ENCODE data around the gene ARSI.
A peak's percentile ranks its signal among the peaks of the same experiment; 100 is the strongest.

ARSI gene

DNA sequence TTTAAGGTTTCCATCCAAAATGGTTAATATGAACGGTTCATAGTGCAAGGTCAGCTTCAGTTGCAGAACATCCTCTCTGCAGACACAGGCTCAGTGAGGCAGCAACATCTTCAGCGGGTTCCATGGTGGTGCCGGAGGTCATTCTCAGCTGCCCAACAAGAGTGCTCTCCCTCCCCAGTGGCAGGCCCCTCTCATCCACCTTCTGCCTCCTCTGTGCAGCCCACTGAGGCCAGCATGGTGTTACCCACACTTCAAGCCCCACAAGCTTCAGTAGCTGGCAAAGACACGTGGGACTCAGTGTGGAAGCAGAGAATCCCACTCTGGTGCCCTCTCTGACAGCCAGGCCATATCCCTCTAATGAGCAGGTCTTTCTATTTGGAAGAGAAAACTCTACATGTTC, 4.1 kb upstream of the ARSI start:
- no peaks in the 10 kb centered on the region for H3K9me3 ChIP-seq (ENCODE audit: severe bottlenecking)
- ATAC-seq (ENCODE audit: low read depth) (no peak), DNase-seq (ENCODE audit: low spot score) (peak; percentile 41)
- H3K27me3 ChIP-seq (ENCODE audit: insufficient read depth, poor library complexity, severe bottlenecking) = no peaks in the 10 kb centered on the region
- H3K4me3 ChIP-seq (ENCODE audit: severe bottlenecking) = no peak overlapping the region
- no peaks in the 10 kb centered on the region for H3K36me3 ChIP-seq (ENCODE audit: low read depth)
- TF ChIP-seq, protein P1, sequence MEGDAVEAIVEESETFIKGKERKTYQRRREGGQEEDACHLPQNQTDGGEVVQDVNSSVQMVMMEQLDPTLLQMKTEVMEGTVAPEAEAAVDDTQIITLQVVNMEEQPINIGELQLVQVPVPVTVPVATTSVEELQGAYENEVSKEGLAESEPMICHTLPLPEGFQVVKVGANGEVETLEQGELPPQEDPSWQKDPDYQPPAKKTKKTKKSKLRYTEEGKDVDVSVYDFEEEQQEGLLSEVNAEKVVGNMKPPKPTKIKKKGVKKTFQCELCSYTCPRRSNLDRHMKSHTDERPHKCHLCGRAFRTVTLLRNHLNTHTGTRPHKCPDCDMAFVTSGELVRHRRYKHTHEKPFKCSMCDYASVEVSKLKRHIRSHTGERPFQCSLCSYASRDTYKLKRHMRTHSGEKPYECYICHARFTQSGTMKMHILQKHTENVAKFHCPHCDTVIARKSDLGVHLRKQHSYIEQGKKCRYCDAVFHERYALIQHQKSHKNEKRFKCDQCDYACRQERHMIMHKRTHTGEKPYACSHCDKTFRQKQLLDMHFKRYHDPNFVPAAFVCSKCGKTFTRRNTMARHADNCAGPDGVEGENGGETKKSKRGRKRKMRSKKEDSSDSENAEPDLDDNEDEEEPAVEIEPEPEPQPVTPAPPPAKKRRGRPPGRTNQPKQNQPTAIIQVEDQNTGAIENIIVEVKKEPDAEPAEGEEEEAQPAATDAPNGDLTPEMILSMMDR (IDR thresholded peaks at IDR 0.05; ENCODE audit: poor library complexity, severe bottlenecking) = no peak
- no peak overlapping the region for H3K27ac ChIP-seq (ENCODE audit: poor library complexity, severe bottlenecking)
- H3K4me1 ChIP-seq (ENCODE audit: insufficient read depth, poor library complexity, severe bottlenecking) = peaks cover 3% of the 10 kb centered on the region

DNA sequence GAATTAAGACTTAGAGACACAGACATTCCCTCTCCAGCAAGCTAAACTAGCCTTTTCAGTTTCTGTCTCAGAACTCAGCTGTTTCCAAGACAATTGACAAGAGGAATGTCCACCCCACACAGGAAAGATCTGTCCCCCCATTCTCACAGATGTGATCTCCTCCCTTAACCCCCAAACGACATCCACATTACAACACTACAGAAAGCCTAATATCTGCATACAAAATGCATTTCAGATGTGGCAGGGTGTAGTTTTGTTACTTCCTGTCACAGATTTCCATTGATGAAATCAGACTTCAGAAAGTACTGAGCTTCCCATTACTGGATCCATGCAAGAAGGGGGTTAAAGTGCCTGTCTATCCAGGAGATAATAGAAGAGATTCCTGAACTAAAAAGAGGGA, 2.9 kb upstream of the ARSI start:
- Histone ChIP-seq H3K27ac (ENCODE audit: poor library complexity, severe bottlenecking) (no peak overlapping the region), H3K36me3 (ENCODE audit: low read depth) (no peaks in the 10 kb centered on the region), H3K4me1 (ENCODE audit: insufficient read depth, poor library complexity, severe bottlenecking) (peaks cover 13% of the 10 kb centered on the region), H3K4me3 (ENCODE audit: severe bottlenecking) (no peak overlapping the region), H3K27me3 (ENCODE audit: insufficient read depth, poor library complexity, severe bottlenecking) (no peaks in the 10 kb centered on the region), H3K9me3 (ENCODE audit: severe bottlenecking) (no peaks in the 10 kb centered on the region)
- no peak for DNase-seq (ENCODE audit: low spot score)
- TF ChIP-seq, protein P1 (IDR thresholded peaks at IDR 0.05; ENCODE audit: poor library complexity, severe bottlenecking) = no peak
- no peak for ATAC-seq (ENCODE audit: low read depth)

DNA sequence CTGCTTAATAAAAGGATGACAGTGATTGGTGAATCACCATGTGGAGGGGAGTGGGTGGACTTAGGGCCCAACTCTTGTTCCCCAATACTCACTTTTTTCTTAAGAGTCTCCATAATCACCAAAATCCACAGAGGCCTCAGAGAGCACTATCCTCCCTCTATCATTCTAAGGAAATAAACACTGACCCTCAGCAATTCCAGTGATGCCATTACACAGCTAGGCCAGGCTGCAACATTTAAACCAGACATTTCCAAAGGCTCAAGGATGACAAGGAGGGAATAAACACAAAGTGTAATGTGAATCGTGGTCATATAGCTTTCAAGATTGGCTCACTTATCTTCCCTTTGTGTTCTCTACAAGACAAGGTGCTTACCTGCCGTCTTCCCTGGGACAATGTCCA, 2.4 kb upstream of the ARSI start:
- no peak overlapping the region for H3K4me3 ChIP-seq (ENCODE audit: severe bottlenecking)
- TF ChIP-seq, protein P1 (IDR thresholded peaks at IDR 0.05; ENCODE audit: poor library complexity, severe bottlenecking) = no peak
- H3K9me3 ChIP-seq (ENCODE audit: severe bottlenecking) = no peaks in the 10 kb centered on the region
- no peak for DNase-seq (ENCODE audit: low spot score)
- H3K27ac ChIP-seq (ENCODE audit: poor library complexity, severe bottlenecking) = no peak overlapping the region
- H3K27me3 ChIP-seq (ENCODE audit: insufficient read depth, poor library complexity, severe bottlenecking) = no peaks in the 10 kb centered on the region
- no peaks in the 10 kb centered on the region for H3K36me3 ChIP-seq (ENCODE audit: low read depth)
- no peak for ATAC-seq (ENCODE audit: low read depth)
- H3K4me1 ChIP-seq (ENCODE audit: insufficient read depth, poor library complexity, severe bottlenecking) = peaks cover 15% of the 10 kb centered on the region

DNA sequence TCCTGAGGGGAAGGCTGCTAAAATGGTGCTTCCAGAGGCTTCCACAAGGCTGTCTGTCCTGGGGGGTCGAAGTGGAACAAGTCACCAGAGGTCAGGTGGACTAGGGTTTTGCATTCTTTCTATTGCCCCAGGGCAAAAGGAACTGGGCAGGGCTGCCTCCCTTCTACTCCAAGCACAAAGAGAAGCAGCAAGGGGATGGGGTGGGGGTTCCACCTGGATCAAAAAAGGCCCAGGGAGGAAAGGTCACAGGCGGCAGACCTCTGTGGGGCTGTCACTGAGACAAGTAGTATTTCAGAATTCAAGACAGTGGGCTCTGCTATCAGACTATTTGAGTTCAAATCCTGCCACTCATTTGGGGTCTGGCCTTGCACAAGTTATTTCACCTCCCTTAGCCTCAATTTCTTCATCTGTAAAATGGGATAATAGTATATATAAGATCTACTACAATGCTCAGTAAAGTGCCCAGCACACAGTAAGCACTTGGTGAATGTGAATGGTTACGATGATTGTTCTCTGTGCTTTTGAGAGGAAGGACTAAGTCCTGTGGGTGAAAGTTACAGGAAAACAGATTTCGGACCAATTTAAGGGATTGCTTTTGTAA, 1.9 kb upstream of the ARSI start:
- H3K4me1 ChIP-seq (ENCODE audit: insufficient read depth, poor library complexity, severe bottlenecking) = peaks cover 20% of the 10 kb centered on the region
- no peaks in the 10 kb centered on the region for H3K36me3 ChIP-seq (ENCODE audit: low read depth)
- ATAC-seq (ENCODE audit: low read depth) = no peak
- no peak overlapping the region for H3K27ac ChIP-seq (ENCODE audit: poor library complexity, severe bottlenecking)
- H3K4me3 ChIP-seq (ENCODE audit: severe bottlenecking) = no peak overlapping the region
- TF ChIP-seq, protein P1 (IDR thresholded peaks at IDR 0.05; ENCODE audit: poor library complexity, severe bottlenecking) = no peak
- DNase-seq (ENCODE audit: low spot score) = peak; percentile 23
- H3K9me3 ChIP-seq (ENCODE audit: severe bottlenecking) = no peaks in the 10 kb centered on the region
- no peaks in the 10 kb centered on the region for H3K27me3 ChIP-seq (ENCODE audit: insufficient read depth, poor library complexity, severe bottlenecking)

DNA sequence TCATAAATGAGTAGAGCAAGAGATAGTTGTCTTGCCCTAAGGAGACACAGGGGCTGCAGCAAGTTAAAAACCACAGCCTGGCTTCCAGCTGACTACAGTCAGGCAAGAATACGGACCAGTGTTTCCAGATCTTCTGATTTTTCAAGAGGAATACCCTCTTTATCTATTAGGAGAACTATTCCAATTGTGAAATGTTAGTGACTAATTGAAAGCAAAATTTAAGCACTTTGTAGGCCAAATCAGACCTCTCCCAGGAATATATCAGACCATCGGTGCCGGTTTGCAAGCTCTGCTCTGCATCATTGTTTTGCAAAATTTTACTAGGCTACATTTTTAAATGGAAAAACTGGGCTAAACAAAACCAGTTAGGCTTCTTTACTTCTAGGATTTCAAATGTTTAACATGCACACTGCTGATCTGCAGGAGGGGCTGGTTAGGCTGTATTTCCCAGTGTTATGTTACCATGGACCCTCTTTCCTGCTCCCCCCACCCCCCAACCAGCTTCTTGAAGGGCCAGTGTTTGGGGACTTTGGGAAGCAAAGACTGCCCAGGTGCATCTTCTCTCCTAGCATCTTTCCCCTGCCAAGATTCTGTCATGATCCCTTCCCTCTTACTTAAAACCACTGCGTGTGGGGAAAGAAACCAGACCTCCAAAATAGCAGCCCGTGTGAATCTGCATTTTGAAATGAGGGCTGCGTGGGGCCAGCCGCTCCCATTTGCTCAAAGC, 1.1 kb upstream of the ARSI start:
- DNase-seq (ENCODE audit: low spot score) (peak; percentile 29), ATAC-seq (ENCODE audit: low read depth) (no peak)
- Histone ChIP-seq H3K4me3 (ENCODE audit: severe bottlenecking) (no peak overlapping the region), H3K36me3 (ENCODE audit: low read depth) (no peaks in the 10 kb centered on the region), H3K27ac (ENCODE audit: poor library complexity, severe bottlenecking) (no peak overlapping the region), H3K9me3 (ENCODE audit: severe bottlenecking) (no peaks in the 10 kb centered on the region), H3K4me1 (ENCODE audit: insufficient read depth, poor library complexity, severe bottlenecking) (peaks cover 26% of the 10 kb centered on the region), H3K27me3 (ENCODE audit: insufficient read depth, poor library complexity, severe bottlenecking) (no peaks in the 10 kb centered on the region)
- TF ChIP-seq, protein P1 (IDR thresholded peaks at IDR 0.05; ENCODE audit: poor library complexity, severe bottlenecking) = no peak
